SK-N-SH treated with all-trans-retinoic acid at 6 μM for 48 hours (cell line): ENCODE results near the gene KLHDC8B.

Experiments
- ATAC-seq: fragments of 200-7000 bp; cut with Tn5 transposase; 3 replicates; pipeline ENCODE4 v1.9.1; 2020; ENCODE audit warnings: mild to moderate bottlenecking, moderate library complexity
- ARNTL ChIP-seq: fragments of 450-650 bp; formaldehyde crosslinking; IDR thresholded peaks from 2 replicates; pipeline ENCODE4 v1.5.0; 2020; ENCODE audit warnings: low read depth, mild to moderate bottlenecking, moderate library complexity, borderline replicate concordance
- BACH2 ChIP-seq: fragments of 250-450 bp; sonication (Bioruptor Pico); IDR thresholded peaks from 2 replicates; pipeline ENCODE4 v1.9.0; 2021; ENCODE audit warnings: mild to moderate bottlenecking, borderline replicate concordance
- CSDC2 ChIP-seq: fragments of 250-450 bp; sonication (Bioruptor Pico); IDR thresholded peaks from 2 replicates; pipeline ENCODE4 v1.5.0; 2020; ENCODE audit warnings: mild to moderate bottlenecking, moderate library complexity
- ESRRG ChIP-seq: fragments of 250-450 bp; sonication (Bioruptor Pico); IDR thresholded peaks from 2 replicates; pipeline ENCODE4 v1.6.1; 2021; ENCODE audit warnings: mild to moderate bottlenecking
- GLIS3 ChIP-seq: fragments of 250-450 bp; sonication (Bioruptor Pico); IDR thresholded peaks from 2 replicates; pipeline ENCODE4 v1.5.0; 2020; ENCODE audit warnings: mild to moderate bottlenecking, moderate library complexity
- ISL1 ChIP-seq: fragments of 250-450 bp; sonication (Bioruptor Pico); IDR thresholded peaks from 2 replicates; pipeline ENCODE4 v2.1.2; 2022; ENCODE audit warnings: mild to moderate bottlenecking, moderate library complexity
- OSR1 ChIP-seq: fragments of 250-450 bp; sonication (Bioruptor Pico); IDR thresholded peaks from 2 replicates; pipeline ENCODE4 v1.8.0; 2022; ENCODE audit warnings: moderate library complexity, mild to moderate bottlenecking, inconsistent platforms
- PPARA ChIP-seq: fragments of 250-450 bp; sonication (Bioruptor Pico); IDR thresholded peaks from 2 replicates; pipeline ENCODE4 v1.5.0; 2020; ENCODE audit warnings: mild to moderate bottlenecking, borderline replicate concordance
- RARB ChIP-seq: fragments of 250-450 bp; sonication (Bioruptor Pico); IDR thresholded peaks from 2 replicates; pipeline ENCODE4 v1.8.0; 2021; ENCODE audit warnings: mild to moderate bottlenecking, moderate library complexity
- SNAI2 ChIP-seq: fragments of 250-450 bp; sonication (Bioruptor Pico); IDR thresholded peaks from 2 replicates; pipeline ENCODE4 v1.5.0; 2020; ENCODE audit warnings: mild to moderate bottlenecking, moderate library complexity
- TCF4 ChIP-seq: fragments of 250-450 bp; sonication (Bioruptor Pico); IDR thresholded peaks from 2 replicates; pipeline ENCODE4 v1.8.0; 2021; ENCODE audit warnings: mild to moderate bottlenecking, moderate library complexity, borderline replicate concordance
- TOX ChIP-seq: fragments of 250-450 bp; sonication (Bioruptor Pico); IDR thresholded peaks from 2 replicates; pipeline ENCODE4 v1.8.0; 2021; ENCODE audit warnings: mild to moderate bottlenecking, moderate library complexity, borderline replicate concordance
- ZC3H10 ChIP-seq: fragments of 250-450 bp; sonication (Bioruptor Pico); IDR thresholded peaks from 2 replicates; pipeline ENCODE4 v1.5.1; 2021; ENCODE audit warnings: mild to moderate bottlenecking, moderate library complexity
- ZFP3 ChIP-seq: fragments of 250-450 bp; sonication (Bioruptor Pico); IDR thresholded peaks from 2 replicates; pipeline ENCODE4 v1.5.0; 2020; ENCODE audit warnings: mild to moderate bottlenecking, moderate library complexity
- ZFP30 ChIP-seq: fragments of 450-650 bp; formaldehyde crosslinking; IDR thresholded peaks from 2 replicates; pipeline ENCODE4 v1.5.0; 2022; ENCODE audit warnings: mild to moderate bottlenecking, moderate library complexity
- ZNF565 ChIP-seq: fragments of 450-650 bp; formaldehyde crosslinking; conservative IDR thresholded peaks from 2 replicates; pipeline ENCODE4 v1.5.0; 2020; ENCODE audit warnings: low read depth, mild to moderate bottlenecking, moderate library complexity
- ZNF70 ChIP-seq: fragments of 450-650 bp; formaldehyde crosslinking; IDR thresholded peaks from 2 replicates; pipeline ENCODE4 v1.5.0; 2020; ENCODE audit warnings: mild to moderate bottlenecking, moderate library complexity
- ZNF8 ChIP-seq: fragments of 450-650 bp; formaldehyde crosslinking; IDR thresholded peaks from 2 replicates; pipeline ENCODE4 v1.5.0; 2020; ENCODE audit warnings: mild to moderate bottlenecking, moderate library complexity
- TF ChIP-seq, protein P1 (sequence below): fragments of 250-450 bp; sonication (Bioruptor Pico); IDR thresholded peaks from 2 replicates; pipeline ENCODE4 v1.8.0; 2021; ENCODE audit warnings: low read depth, mild to moderate bottlenecking, moderate library complexity, borderline replicate concordance
- TF ChIP-seq, protein P2 (sequence below): fragments of 250-450 bp; sonication (Bioruptor Pico); IDR thresholded peaks from 2 replicates; pipeline ENCODE4 v1.5.1; 2021; ENCODE audit warnings: mild to moderate bottlenecking, moderate library complexity
- TF ChIP-seq, protein P3 (sequence below): fragments of 250-450 bp; sonication (Bioruptor Pico); IDR thresholded peaks from 2 replicates; pipeline ENCODE4 v1.5.1; 2020; ENCODE audit warnings: low read depth, mild to moderate bottlenecking, moderate library complexity
- TF ChIP-seq, protein P4 (sequence below): fragments of 250-450 bp; sonication (Bioruptor Pico); IDR thresholded peaks from 2 replicates; pipeline ENCODE4 v1.8.0; 2020; ENCODE audit warnings: mild to moderate bottlenecking, moderate library complexity, borderline replicate concordance
- TF ChIP-seq, protein P5 (sequence below): fragments of 250-450 bp; sonication (Bioruptor Pico); IDR thresholded peaks from 2 replicates; pipeline ENCODE4 v1.5.0; 2020; ENCODE audit warnings: mild to moderate bottlenecking, moderate library complexity

Gene KLHDC8B

DNA sequence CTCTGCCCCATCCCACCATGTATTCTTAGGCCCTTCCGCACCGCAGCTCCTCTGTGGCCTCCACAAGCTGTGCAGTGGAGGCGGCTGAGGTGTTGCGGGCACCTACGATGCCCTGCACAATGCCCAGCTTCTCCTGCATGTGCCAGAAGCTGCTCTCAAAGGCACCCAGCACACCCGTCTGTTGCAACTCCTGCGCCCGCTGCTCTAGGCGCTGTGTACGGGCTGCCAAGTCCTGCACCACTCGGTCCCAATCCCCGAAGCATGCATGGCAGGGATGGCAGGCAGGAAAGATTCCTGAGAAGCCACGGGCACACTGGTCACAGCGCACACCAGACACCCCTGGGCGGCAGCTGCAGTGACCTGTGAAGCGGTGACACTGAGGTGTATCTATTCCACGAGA lies 47.7 kb upstream of the KLHDC8B start:
- no peak for TF ChIP-seq ZC3H10
- TF ChIP-seq ARNTL (CRISPR knock-in tag) = no peak
- no peak for TF ChIP-seq ZNF70 (CRISPR knock-in tag)
- no peak for TF ChIP-seq PPARA (CRISPR knock-in tag)
- TF ChIP-seq BACH2 = no peak
- no peak for TF ChIP-seq ZFP30 (CRISPR knock-in tag)
- TF ChIP-seq ZNF565 (CRISPR knock-in tag) = no peak
- TF ChIP-seq GLIS3 (CRISPR knock-in tag) = no peak
- no peak for TF ChIP-seq RARB (CRISPR knock-in tag)
- TF ChIP-seq ESRRG (CRISPR knock-in tag) = no peak
- TF ChIP-seq, protein P1, sequence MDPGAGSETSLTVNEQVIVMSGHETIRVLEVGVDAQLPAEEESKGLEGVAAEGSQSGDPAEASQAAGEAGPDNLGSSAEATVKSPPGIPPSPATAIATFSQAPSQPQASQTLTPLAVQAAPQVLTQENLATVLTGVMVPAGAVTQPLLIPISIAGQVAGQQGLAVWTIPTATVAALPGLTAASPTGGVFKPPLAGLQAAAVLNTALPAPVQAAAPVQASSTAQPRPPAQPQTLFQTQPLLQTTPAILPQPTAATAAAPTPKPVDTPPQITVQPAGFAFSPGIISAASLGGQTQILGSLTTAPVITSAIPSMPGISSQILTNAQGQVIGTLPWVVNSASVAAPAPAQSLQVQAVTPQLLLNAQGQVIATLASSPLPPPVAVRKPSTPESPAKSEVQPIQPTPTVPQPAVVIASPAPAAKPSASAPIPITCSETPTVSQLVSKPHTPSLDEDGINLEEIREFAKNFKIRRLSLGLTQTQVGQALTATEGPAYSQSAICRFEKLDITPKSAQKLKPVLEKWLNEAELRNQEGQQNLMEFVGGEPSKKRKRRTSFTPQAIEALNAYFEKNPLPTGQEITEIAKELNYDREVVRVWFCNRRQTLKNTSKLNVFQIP = no peak
- TF ChIP-seq ISL1 = no peak
- TF ChIP-seq, protein P2, sequence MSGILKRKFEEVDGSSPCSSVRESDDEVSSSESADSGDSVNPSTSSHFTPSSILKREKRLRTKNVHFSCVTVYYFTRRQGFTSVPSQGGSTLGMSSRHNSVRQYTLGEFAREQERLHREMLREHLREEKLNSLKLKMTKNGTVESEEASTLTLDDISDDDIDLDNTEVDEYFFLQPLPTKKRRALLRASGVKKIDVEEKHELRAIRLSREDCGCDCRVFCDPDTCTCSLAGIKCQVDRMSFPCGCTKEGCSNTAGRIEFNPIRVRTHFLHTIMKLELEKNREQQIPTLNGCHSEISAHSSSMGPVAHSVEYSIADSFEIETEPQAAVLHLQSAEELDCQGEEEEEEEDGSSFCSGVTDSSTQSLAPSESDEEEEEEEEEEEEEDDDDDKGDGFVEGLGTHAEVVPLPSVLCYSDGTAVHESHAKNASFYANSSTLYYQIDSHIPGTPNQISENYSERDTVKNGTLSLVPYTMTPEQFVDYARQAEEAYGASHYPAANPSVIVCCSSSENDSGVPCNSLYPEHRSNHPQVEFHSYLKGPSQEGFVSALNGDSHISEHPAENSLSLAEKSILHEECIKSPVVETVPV (CRISPR knock-in tag) = no peak
- TF ChIP-seq, protein P3, sequence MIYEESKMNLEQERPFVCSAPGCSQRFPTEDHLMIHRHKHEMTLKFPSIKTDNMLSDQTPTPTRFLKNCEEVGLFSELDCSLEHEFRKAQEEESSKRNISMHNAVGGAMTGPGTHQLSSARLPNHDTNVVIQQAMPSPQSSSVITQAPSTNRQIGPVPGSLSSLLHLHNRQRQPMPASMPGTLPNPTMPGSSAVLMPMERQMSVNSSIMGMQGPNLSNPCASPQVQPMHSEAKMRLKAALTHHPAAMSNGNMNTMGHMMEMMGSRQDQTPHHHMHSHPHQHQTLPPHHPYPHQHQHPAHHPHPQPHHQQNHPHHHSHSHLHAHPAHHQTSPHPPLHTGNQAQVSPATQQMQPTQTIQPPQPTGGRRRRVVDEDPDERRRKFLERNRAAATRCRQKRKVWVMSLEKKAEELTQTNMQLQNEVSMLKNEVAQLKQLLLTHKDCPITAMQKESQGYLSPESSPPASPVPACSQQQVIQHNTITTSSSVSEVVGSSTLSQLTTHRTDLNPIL = no peak
- no peak for TF ChIP-seq ZNF8
- no peak for TF ChIP-seq TCF4 (CRISPR knock-in tag)
- TF ChIP-seq CSDC2 (CRISPR knock-in tag) = no peak
- TF ChIP-seq ZFP3 (CRISPR knock-in tag) = no peak
- no peak for TF ChIP-seq OSR1
- TF ChIP-seq, protein P4, sequence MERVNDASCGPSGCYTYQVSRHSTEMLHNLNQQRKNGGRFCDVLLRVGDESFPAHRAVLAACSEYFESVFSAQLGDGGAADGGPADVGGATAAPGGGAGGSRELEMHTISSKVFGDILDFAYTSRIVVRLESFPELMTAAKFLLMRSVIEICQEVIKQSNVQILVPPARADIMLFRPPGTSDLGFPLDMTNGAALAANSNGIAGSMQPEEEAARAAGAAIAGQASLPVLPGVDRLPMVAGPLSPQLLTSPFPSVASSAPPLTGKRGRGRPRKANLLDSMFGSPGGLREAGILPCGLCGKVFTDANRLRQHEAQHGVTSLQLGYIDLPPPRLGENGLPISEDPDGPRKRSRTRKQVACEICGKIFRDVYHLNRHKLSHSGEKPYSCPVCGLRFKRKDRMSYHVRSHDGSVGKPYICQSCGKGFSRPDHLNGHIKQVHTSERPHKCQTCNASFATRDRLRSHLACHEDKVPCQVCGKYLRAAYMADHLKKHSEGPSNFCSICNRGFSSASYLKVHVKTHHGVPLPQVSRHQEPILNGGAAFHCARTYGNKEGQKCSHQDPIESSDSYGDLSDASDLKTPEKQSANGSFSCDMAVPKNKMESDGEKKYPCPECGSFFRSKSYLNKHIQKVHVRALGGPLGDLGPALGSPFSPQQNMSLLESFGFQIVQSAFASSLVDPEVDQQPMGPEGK (CRISPR knock-in tag) = no peak
- ATAC-seq = no peak

DNA sequence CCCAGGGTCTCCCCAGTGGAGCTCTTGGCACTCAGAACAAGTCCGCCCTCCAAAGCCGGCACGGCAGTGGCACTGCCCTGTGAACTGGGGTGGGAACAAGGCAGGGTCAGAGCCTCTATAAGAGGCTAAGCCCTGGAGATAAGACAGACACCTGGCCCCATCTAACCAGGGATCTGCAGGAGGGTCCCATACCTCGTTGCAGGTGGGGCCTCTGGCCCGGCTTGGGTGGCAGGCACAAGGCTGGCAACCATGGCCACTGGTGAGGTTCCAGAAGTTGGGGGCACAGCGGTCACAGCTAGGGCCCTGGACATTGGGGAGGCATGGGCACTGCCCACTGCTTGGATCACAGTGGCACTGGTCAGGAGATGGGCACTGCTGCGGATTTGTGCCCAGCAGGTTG lies 47.2 kb upstream of the KLHDC8B start:
- TF ChIP-seq ZC3H10 = no peak
- TF ChIP-seq ESRRG (CRISPR knock-in tag) = no peak
- TF ChIP-seq BACH2 = no peak
- TF ChIP-seq, protein P5, sequence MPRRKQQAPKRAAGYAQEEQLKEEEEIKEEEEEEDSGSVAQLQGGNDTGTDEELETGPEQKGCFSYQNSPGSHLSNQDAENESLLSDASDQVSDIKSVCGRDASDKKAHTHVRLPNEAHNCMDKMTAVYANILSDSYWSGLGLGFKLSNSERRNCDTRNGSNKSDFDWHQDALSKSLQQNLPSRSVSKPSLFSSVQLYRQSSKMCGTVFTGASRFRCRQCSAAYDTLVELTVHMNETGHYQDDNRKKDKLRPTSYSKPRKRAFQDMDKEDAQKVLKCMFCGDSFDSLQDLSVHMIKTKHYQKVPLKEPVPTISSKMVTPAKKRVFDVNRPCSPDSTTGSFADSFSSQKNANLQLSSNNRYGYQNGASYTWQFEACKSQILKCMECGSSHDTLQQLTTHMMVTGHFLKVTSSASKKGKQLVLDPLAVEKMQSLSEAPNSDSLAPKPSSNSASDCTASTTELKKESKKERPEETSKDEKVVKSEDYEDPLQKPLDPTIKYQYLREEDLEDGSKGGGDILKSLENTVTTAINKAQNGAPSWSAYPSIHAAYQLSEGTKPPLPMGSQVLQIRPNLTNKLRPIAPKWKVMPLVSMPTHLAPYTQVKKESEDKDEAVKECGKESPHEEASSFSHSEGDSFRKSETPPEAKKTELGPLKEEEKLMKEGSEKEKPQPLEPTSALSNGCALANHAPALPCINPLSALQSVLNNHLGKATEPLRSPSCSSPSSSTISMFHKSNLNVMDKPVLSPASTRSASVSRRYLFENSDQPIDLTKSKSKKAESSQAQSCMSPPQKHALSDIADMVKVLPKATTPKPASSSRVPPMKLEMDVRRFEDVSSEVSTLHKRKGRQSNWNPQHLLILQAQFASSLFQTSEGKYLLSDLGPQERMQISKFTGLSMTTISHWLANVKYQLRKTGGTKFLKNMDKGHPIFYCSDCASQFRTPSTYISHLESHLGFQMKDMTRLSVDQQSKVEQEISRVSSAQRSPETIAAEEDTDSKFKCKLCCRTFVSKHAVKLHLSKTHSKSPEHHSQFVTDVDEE (CRISPR knock-in tag) = no peak
- TF ChIP-seq ZNF8 = no peak
- TF ChIP-seq ZNF565 (CRISPR knock-in tag) = no peak
- TF ChIP-seq CSDC2 (CRISPR knock-in tag) = no peak
- TF ChIP-seq OSR1 = no peak
- TF ChIP-seq, protein P4 (CRISPR knock-in tag) = no peak
- TF ChIP-seq, protein P3 = no peak
- TF ChIP-seq ISL1 = no peak
- no peak for TF ChIP-seq ZFP3 (CRISPR knock-in tag)
- no peak for TF ChIP-seq TOX (CRISPR knock-in tag)
- no peak for TF ChIP-seq ARNTL (CRISPR knock-in tag)
- TF ChIP-seq ZFP30 (CRISPR knock-in tag) = no peak
- no peak for TF ChIP-seq SNAI2
- no peak for TF ChIP-seq GLIS3 (CRISPR knock-in tag)
- TF ChIP-seq RARB (CRISPR knock-in tag) = no peak
- no peak for TF ChIP-seq PPARA (CRISPR knock-in tag)
- ATAC-seq = no peak
